ENCODE data around the gene SIGLECL1.

The SIGLECL1 gene

DNA sequence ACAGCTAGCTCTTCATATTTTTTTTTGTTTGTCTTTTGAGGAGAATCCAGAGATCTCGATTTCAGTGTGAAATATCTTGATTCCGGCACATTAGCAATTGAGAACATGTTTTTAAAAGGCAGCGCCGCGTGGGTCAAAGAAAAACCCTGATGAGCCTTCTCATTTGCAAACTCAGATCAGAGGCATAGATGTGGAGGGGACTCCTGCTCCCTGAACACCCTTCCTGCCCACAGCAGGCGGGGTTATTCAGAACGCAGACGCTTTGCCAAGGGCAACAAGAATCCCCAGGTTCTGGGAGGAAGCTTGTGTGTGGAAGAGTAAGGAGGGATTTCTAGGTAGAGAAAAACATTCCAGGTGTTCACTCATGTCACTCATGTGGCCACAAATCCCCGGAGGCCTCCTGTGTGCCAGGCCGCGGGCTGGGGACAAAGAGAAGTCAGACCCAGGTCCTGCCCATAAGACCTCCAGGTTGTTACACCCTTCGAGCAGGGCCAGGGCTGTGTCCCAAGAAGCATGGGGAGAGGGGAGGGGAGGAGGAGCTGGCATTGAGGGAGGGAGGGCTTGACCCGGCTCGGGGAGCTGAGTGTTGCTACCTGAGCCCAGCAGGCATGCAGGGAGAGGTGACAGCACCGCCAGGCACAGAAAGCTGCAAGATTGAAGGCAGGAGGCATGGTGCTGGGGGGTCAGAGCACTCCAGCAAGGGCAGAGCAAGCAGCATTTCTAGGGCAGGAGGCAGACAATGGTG, 44.7 kb downstream of the SIGLECL1 start:
- no peak for DNase-seq (ENCODE audit: low read depth in 2 of 2)

DNA sequence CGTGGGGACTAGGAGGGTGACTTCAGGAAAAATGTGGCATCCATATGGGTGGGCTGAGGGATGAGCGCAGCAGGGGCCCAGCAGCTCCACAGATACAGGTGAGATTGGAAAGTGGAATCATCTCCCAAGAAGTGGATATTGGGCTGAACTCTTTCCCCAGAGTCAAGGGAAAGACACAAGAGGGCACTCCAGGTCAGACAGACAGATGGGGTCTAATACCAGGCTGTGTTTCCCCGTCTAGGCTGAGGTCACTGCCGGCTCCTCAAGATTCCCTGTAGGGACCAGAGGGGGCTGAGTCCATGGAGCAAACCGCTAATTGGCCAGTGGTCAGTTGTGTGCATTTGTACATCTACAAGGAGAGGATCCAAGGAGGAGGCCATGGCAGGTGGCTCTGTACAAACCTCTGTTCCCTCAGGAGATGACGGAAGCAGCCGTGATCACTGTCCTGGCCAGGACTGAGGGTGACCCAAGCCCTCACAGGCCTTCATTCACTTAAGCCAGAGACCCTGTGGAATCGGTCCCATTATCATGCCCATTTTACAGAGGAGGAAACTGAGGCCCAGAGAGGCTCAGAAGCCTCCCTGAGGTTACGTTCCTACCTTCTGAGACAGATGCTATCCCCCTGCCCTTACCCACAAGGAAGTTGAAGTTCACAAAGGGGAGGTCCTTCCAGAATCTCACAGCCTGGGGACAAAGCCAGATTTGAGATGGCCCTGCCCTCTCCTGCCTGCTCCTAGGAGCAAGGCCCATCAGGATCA, 45.6 kb downstream of the SIGLECL1 start:
- DNase-seq (ENCODE audit: low read depth in 2 of 2), result no peak

DNA sequence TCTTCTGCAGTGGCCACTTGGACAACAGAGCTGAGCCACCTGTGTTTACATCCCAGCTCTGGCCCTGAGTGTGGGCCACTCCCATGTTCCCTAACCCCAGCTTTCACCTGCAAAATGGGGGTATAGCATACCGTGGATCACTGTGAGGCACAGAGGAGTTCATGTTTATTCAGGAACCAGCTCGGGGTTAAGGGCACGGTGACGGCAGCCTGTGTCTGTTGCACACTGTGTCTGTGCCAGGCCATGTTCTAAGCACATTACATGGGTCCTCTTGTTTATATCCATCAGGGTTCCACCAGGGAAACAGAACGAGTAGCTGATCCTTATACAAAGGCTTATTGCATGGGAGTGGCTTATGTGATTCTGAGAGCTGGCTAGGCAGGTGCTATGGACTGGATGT, 46.5 kb downstream of the SIGLECL1 start:
- DNase-seq (ENCODE audit: low read depth in 2 of 2), result no peak

DNA sequence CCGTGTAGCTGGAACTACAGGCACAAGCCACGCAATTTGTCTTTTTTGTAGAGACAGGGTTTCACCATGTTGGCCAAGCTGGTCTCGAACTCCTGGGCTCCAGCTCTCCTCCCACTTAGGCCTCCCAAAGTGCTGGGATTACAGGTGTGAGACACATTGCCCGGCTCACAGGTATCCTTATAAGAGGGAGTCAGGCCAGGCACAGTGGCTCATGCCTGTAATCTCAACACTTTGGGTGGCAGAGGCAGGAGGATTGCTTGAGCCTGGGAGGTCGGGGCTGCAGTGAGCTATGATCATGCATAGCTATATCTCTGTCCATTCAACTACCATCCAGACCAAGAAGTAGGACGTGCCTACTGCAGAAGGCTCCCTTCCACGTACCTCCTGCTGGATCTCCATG, 50.4 kb downstream of the SIGLECL1 start:
- no peak for DNase-seq (ENCODE audit: low read depth in 2 of 2)

DNA sequence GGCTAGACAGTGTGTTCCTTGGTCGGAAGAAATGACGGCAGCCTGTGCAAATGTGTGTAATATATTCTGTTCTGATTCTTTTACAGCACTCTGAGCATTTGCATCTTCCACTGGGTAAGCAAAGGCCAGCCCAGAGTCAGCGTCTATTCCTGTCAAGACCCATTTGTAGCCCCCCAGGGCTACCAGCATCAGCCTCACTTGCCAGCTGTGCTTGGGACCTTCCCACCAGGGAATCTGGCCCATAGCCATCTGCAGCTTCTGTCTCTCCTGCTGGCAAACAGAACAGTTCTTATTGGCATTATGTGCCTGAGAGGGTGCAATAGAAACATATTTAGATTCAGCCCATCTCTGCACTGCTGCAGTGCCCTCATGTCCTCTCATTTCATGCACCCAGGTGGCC, 54.6 kb downstream of the SIGLECL1 start:
- no peak for DNase-seq (ENCODE audit: low read depth in 2 of 2)

DNA sequence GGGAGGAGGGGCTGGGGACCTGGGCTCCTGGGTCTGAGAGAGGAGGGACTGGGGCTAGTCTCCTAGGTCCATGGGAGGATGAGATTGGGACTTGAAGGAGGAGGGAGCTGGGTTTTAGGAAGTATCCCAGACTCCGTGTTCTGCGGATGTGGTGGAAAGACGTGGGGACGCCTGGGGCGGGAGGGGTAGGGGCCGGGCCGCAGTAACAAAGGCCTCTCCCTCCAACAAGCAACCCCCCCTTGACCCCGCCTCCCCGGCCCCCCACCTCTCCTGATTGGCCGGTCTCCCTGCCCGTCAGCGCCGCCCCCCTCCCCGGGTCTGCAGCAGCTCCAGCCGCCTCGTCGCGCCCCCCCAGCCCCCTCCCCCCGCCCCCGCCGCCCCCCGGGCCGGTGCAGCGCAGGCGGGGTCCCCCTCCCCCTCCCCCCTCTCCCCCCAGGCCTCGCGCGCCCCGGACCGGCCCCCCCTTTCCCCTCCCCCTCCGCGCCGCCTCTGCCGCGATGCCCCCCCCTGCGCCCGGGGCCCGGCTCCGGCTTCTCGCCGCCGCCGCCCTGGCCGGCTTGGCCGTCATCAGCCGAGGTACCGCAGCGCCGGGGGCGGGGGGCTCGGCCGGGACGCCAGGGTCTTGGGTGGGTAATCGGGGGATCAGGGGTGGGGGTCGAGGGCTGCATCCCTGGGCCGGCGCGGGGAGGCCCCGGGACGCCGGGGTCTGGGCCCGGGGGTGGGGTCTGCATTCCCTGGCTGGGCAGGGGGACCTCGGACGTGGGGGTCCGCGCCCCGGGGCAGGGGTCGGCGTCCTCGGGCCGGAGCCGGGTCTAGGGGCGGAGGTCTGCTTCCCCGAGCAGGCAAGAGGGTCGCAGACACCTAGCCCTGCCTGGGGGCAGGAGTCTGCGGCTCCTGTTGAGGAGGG, 60.7 kb downstream of the SIGLECL1 start, which contains the start of gene IGLON5:
Gene IGLON5 (plus strand): TSS at position 294 of the 907 bp plus-strand sequence. CDS start 204 bp downstream, at position 498.
- DNase-seq (ENCODE audit: low read depth in 2 of 2), result no peak

DNA sequence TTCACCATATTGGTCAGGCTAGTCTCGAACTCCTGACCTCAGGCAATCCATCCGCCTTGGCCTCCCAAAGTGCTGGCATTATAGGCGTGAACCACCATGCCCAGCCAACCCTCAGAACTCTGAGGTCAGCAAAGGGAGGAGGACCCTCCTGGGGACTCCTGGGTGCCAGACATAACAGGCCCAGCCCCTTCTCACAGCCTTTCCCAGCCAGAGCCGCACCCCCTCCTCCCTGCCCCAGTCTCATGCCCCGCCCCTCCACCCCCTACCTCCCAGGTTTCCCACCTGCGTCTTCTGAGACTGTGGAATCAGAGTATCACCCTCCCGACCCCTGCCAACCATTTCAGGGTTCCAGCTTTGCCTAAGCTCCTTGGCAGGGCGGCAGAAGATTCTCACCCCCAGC, 65.8 kb downstream of the SIGLECL1 start:
- no peak for DNase-seq (ENCODE audit: low read depth in 2 of 2)

DNA sequence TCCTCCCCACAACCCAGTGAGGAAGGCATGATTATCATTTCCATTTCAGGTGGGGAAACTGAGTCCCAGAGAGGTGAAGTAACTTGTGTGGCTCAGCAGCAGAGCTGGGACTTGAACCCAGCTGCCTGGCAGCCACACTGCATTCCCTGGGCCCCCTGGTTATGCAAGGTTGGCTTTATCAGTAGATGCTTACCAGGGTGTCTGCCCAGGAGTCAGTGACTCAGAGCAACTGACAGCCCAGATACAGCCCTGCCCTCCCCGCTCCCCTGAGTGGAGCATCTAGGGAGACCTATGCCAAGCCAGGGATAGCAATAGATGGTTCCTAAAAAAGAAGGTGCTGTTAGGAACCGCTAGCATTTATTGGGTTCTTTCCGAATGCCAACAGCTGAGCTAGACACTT, 66.5 kb downstream of the SIGLECL1 start:
- DNase-seq (ENCODE audit: low read depth in 2 of 2), result no peak

DNA sequence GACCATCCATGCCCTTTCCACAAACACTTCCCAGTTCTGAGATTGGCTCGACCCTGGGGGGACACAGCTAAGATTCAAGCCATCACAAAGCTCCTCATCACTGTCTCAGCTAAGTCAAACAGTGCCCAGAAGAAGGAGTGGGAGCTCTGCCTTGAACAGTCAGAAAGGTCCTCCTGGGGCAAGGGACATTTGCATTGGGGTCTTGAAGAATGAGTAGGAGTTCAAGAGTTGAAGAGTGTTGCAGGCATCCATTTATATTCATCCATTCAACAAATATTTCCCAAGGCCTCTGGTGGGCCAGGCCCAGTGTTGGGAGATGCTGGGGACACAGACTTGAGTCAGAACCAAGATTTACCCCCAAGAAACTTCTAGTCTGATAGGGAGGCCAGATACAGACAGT, 67.1 kb downstream of the SIGLECL1 start:
- DNase-seq (ENCODE audit: low read depth in 2 of 2), result no peak
